Natural killer cell treated with Interleukin-12 subunit alpha and Interleukin-12 subunit beta and Interleukin-15 and Interleukin-18, amount 100 ng/mL, for 72 hours (primary cell): ENCODE data around the gene ARHGDIG. TPM values are rescaled to one million over a fixed set of nuclear protein-coding genes. Genes with fewer than 3 reads are reported as not detected.
"Not testable (repeated sequence)": the region's sequence is repeated elsewhere in the genome, so short reads cannot be mapped to it uniquely, and the experiment has no call there.

Source experiments
- ATAC-seq, 2 donors: fragments of 150-1000 bp; cut with Tn5 transposase in 1 of 2; sonication (Bioruptor Pico), chemical (Tn5 transposase) in 1 of 2; 2 replicates each; pipeline ENCODE4 v1.10.0; 2021
- DNase-seq: peaks from one replicate; pipeline ENCODE4 v3.0.0; 2022; ENCODE audit warnings: low spot score
- H3K27ac Mint-ChIP-seq, 2 donors: 1 replicate in 1 of 2; 2 replicates in 1 of 2; pipeline ENCODE4 v1.8.0; 2022; ENCODE audit warnings: mixed read lengths in 2 of 2, mild to moderate bottlenecking in 1 of 2, moderate library complexity in 1 of 2
- H3K27me3 Mint-ChIP-seq, 2 donors: 1 replicate in 1 of 2; 2 replicates in 1 of 2; pipeline ENCODE4 v1.8.0; 2022; ENCODE audit warnings: mixed read lengths in 2 of 2
- H3K36me3 Mint-ChIP-seq: one replicate; pipeline ENCODE4 v1.8.0; 2022; ENCODE audit warnings: mixed read lengths
- H3K4me1 Mint-ChIP-seq, 2 donors: 1 replicate in 1 of 2; 2 replicates in 1 of 2; pipeline ENCODE4 v1.8.0; 2022; ENCODE audit warnings: low read depth in 2 of 2, mixed read lengths in 2 of 2, mild to moderate bottlenecking in 1 of 2
- H3K4me3 Mint-ChIP-seq: one replicate; pipeline ENCODE4 v1.8.0; 2022; ENCODE audit warnings: mixed read lengths
- H3K9me3 Mint-ChIP-seq: 2 replicates; pipeline ENCODE4 v1.8.0; 2022; ENCODE audit warnings: mixed read lengths
- total RNA-seq, 2 donors: library from RNA; stranded (reverse); gene quantifications; one replicate each; pipeline ENCODE4 v1.2.3, GENCODE V29; 2022

Gene ARHGDIG
- total RNA-seq, 2 donors from 2014 or later: not detected

DNA sequence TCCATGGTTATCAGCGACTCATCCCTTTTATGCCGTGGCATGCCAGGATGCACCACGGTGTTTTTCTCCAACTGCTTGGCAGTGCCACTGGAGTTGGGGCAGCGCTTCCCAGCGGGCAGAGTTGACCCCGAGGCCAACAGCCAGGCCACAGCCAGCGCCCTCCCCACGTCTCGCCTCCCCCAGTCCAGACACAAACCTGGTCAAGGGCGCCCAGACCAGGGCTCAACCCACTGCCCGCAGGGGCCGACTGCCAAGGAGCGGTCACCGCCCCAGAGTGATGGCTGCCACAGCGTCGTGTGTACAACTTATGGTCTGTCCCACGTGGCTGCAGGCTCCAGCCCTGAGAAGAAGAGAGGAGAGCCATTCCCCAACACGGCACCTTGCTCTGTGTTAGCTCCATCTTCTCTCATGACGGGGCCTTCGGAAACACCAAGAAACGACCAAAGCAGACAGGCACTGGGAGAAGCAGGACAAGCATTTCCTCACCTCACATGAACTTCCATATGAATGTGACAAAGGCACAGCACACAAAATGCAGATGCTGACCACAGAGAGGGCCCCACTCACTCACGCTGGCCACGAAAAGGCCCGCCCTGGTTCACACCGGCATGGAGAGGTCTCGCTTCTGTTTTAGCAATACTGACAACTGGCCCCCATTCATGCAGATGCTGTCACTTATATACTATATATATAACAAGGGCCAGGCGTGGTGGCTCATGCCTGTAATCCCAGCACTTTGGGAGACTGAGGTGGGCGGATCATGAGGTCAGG, 45.2 kb downstream of the ARHGDIG start:
- no peaks in the 10 kb centered on the region for H3K9me3 Mint-ChIP-seq
- H3K36me3 Mint-ChIP-seq: no peaks in the 10 kb centered on the region
- H3K4me1 Mint-ChIP-seq: peaks cover 39 to 50% of the 10 kb centered on the region in 2 donors
- DNase-seq (no peak), ATAC-seq (no peak)
- peak overlapping the region; percentile 79 for H3K4me3 Mint-ChIP-seq
- peak overlapping the region in 1 of 2 donors; percentile 59 for H3K27ac Mint-ChIP-seq
- no peaks in the 10 kb centered on the region for H3K27me3 Mint-ChIP-seq

DNA sequence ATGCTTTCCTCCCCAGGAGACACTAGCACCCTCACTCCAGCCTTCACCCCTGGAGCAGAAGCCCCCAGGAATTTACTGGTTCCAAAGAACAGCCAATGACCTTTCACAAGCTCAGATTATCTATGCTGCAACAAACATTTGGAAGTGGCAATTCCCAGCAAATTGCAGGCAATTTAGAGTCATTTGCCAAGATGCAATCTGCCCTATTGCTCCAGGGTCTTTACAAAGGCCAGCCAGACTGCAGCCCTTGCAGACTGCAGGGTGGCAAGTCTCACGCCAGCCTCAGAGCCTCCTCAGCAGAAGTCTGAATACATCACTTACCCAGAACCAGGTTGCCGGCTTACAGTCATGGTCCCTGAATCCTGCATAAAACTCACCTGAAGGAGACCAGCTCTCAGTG, 50.4 kb downstream of the ARHGDIG start:
- no peaks in the 10 kb centered on the region for H3K9me3 Mint-ChIP-seq
- peaks cover 53% of the 10 kb centered on the region in 2 donors for H3K4me1 Mint-ChIP-seq
- H3K27me3 Mint-ChIP-seq: no peaks in the 10 kb centered on the region
- ATAC-seq (no peak), DNase-seq (no peak)
- H3K27ac Mint-ChIP-seq: peak overlapping the region in 1 of 2 donors; percentile 62
- H3K4me3 Mint-ChIP-seq: no peak overlapping the region
- H3K36me3 Mint-ChIP-seq: no peaks in the 10 kb centered on the region

DNA sequence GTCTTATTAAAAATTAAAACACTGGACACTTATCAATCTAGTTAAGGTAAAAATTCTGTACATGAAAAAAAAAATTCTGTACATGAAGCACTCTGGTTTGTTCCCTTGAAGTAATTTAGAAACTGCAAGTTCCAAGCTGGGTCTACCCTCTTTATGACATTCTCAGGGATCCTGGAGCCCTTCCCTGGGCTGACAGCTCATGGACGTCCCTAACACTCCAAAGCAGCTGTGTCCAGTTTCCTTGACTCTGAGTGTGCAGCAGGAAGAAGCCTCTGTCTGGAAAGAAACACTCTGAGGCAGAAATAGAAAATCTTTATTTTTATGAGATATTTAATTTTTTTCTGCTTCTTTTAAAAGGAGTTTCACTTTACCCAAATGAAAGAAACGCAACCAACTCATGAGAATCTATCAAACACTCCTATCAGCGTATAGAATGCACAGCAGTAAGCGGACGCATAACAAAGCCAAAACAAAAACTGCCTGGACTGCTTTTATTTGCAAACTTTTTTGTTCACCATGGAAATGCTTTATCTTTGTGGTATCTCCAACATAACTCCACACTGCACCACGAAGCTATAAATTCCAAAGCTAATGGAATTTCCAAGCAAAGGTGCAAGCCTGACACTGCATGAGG, 50.9 kb downstream of the ARHGDIG start:
- Mint-ChIP-seq H3K4me1 (peaks cover 55 to 57% of the 10 kb centered on the region in 2 donors), H3K27ac (peak overlapping the region in 1 of 2 donors; percentile 62), H3K4me3 (peak overlapping the region; percentile 32)
- not testable (repeated sequence) for H3K27me3 Mint-ChIP-seq, H3K36me3 Mint-ChIP-seq, DNase-seq, ATAC-seq, H3K9me3 Mint-ChIP-seq

Other genes with a start within 250 kb of the ARHGDIG start
- gene POLR3K, start 227.0 kb upstream of the ARHGDIG start, total RNA-seq: 10 to 100 TPM; 39.8 to 84.7 TPM
- 10 to 100 TPM; 35.6 to 39.8 TPM for gene SNRNP25, start 226.8 kb upstream of the ARHGDIG start, total RNA-seq
- gene RHBDF1, start 208.0 kb upstream of the ARHGDIG start, total RNA-seq: 1 to 10 TPM in 1 of 2 donors, under 1 TPM in 1; 0.84 to 2.5 TPM
- gene MPG, start 202.4 kb upstream of the ARHGDIG start, total RNA-seq: 10 to 100 TPM; 39.9 to 43.8 TPM
- 10 to 100 TPM; 33.3 to 68.5 TPM for gene NPRL3, start 141.9 kb upstream of the ARHGDIG start, total RNA-seq
- gene HBZ, start 127.9 kb upstream of the ARHGDIG start, total RNA-seq: not detected
- not detected for gene HBM, start 114.6 kb upstream of the ARHGDIG start, total RNA-seq
- not detected for gene HBA2, start 107.7 kb upstream of the ARHGDIG start, total RNA-seq
- gene HBA1, start 103.9 kb upstream of the ARHGDIG start, total RNA-seq: 1 to 10 TPM in 1 of 2 donors, not detected in 1; 4.6 TPM
- gene HBQ1, start 100.1 kb upstream of the ARHGDIG start, total RNA-seq: not detected
- 100 to 1,000 TPM in 1 of 2 donors, 10 to 100 TPM in 1; 54.2 to 115 TPM for gene LUC7L, start 51.1 kb upstream of the ARHGDIG start, total RNA-seq
- 10 to 100 TPM; 10.5 to 13.0 TPM for gene FAM234A, start 45.8 kb upstream of the ARHGDIG start, total RNA-seq
- gene RGS11, start 4.6 kb upstream of the ARHGDIG start, total RNA-seq: not detected
- not detected for gene PDIA2, start 2.6 kb downstream of the ARHGDIG start, total RNA-seq
- 10 to 100 TPM; 20.1 to 29.1 TPM for gene AXIN1, start 72.1 kb downstream of the ARHGDIG start, total RNA-seq
- gene MRPL28, start 89.9 kb downstream of the ARHGDIG start, total RNA-seq: 10 to 100 TPM; 80.6 to 98.6 TPM
- gene PGAP6, start 101.4 kb downstream of the ARHGDIG start, total RNA-seq: 10 to 100 TPM; 39.4 to 46.8 TPM
- 1 to 10 TPM; 2.7 to 9.1 TPM for gene NME4, start 116.6 kb downstream of the ARHGDIG start, total RNA-seq
- 10 to 100 TPM in 1 of 2 donors, 1 to 10 TPM in 1; 4.5 to 28.6 TPM for gene DECR2, start 121.3 kb downstream of the ARHGDIG start, total RNA-seq
- gene RAB11FIP3, start 145.1 kb downstream of the ARHGDIG start, total RNA-seq: 10 to 100 TPM; 21.9 to 53.4 TPM
- gene CAPN15, start 247.1 kb downstream of the ARHGDIG start, total RNA-seq: 100 to 1,000 TPM; 139 to 201 TPM